ENCODE results near the gene MBD3L2B. TPM values are rescaled to one million over a fixed set of nuclear protein-coding genes. Genes with fewer than 3 reads are reported as not detected.

MBD3L2B gene
- total RNA-seq, 6 experiments from 2014 or later = not detected

DNA sequence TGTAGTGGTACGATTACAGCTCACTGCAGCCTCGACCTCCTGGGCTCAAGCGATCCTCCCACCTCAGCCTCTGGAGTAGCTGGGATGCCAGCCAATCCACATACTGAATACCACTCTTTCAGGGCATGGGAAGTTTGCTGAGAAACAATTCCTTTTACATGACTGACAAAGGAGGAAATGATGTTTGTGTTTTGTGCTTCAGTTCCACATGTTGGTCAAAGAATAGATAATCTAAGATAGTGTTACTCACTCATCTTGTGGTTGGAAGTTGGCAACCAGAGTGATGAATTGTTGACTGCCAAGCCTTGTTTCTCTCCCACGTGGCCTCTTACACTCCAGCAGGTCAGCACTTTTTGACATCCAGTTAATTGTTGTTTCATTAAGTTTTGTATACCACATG lies 7.6 kb downstream of the MBD3L2B start:
- H3K27me3 ChIP-seq = no peaks in the 10 kb centered on the region
- no peak overlapping the region for H3K4me3 ChIP-seq
- DNase-seq (no peak), ATAC-seq (peak in 1 of 4 donors; percentile 30)
- 49% methylated on average over 4 of the region's 4 CpGs for WGBS (ENCODE audit: insufficient coverage, low coverage, low lambda C conversion rate, missing lambda C conversion rate)
- TF ChIP-seq, protein P1, sequence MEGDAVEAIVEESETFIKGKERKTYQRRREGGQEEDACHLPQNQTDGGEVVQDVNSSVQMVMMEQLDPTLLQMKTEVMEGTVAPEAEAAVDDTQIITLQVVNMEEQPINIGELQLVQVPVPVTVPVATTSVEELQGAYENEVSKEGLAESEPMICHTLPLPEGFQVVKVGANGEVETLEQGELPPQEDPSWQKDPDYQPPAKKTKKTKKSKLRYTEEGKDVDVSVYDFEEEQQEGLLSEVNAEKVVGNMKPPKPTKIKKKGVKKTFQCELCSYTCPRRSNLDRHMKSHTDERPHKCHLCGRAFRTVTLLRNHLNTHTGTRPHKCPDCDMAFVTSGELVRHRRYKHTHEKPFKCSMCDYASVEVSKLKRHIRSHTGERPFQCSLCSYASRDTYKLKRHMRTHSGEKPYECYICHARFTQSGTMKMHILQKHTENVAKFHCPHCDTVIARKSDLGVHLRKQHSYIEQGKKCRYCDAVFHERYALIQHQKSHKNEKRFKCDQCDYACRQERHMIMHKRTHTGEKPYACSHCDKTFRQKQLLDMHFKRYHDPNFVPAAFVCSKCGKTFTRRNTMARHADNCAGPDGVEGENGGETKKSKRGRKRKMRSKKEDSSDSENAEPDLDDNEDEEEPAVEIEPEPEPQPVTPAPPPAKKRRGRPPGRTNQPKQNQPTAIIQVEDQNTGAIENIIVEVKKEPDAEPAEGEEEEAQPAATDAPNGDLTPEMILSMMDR (IDR thresholded peaks at IDR 0.05) = no peak
- no peak for TF ChIP-seq POLR2A (IDR thresholded peaks at IDR 0.05)
- intact Hi-C loops (cut with DNase I) = no loop called here
- H3K4me1 ChIP-seq = no peaks in the 10 kb centered on the region
- no peaks in the 10 kb centered on the region for H3K36me3 ChIP-seq
- no peaks in the 10 kb centered on the region for H3K9me3 ChIP-seq
- H3K27ac ChIP-seq = no peak overlapping the region

DNA sequence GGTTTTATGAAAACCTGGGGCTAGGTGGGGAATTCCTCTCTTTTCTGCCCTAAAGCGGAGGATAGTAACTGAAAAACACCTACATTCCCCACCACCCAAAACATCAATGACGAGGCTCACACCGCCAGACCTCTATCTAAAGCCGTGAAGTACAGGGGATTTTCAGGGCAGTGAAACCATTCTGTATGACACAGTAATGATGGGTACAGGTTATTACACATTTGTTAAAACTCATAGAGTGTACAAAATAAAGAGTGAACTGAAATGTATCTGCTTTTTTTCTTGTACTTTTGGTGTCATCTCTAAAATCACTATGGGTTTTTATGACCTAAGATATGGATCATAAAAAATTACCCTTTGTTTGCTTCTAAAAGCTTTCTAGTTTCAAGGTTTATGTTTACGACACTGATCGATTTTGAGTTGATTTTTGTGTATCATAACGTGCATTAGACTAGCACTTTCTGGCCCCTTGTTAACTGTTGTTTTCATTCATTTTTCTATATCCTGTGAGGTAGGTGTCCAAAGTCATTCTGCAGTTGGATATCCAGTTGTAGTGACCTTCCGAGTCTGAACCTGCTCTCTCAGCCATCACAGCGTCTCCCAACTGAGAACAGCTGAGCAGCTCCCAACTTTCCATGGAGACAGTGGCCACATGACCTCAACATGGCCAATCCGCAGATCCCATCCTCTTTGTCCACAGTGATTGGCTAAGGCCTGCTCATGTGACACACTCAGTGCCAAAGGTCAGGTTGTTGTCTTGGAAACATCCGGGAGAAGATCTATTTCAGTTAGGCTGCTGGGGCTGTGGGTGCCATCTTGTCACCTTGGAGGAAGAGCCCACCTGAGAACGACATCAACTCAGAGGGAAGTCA lies 10.3 kb downstream of the MBD3L2B start:
- intact Hi-C loops (cut with DNase I) = no loop called here
- DNase-seq (no peak), ATAC-seq (no peak)
- H3K36me3 ChIP-seq = no peaks in the 10 kb centered on the region
- H3K27me3 ChIP-seq = no peaks in the 10 kb centered on the region
- H3K4me1 ChIP-seq = no peaks in the 10 kb centered on the region
- H3K9me3 ChIP-seq = no peaks in the 10 kb centered on the region
- TF ChIP-seq, protein P1 (IDR thresholded peaks at IDR 0.05) = no peak
- no peak for TF ChIP-seq POLR2A (IDR thresholded peaks at IDR 0.05)
- 79% methylated on average over 10 of the region's 12 CpGs for WGBS (ENCODE audit: insufficient coverage, low coverage, low lambda C conversion rate, missing lambda C conversion rate)
- no peak overlapping the region for H3K4me3 ChIP-seq
- H3K27ac ChIP-seq = no peak overlapping the region

DNA sequence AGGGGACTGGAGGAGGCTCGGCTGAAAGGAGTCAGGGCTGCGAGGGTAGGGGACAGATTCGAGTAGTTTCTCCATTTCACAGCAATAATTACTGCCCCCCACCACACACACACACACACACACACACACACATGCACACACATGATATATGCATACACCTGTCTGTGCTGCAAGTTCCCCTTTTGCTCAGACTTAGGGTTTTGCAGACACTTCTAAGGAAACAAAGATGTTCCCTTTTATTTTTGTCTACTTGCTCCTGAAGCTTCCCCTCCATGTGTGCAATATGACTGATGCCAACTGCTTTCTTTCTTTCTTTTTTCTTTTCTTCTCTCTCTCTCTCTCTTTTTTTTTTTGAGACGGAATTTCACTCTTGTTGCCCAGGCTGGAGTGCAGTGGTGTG lies 13.4 kb downstream of the MBD3L2B start:
- Histone ChIP-seq H3K27ac (no peak overlapping the region), H3K4me1 (no peaks in the 10 kb centered on the region), H3K9me3 (no peaks in the 10 kb centered on the region), H3K27me3 (no peaks in the 10 kb centered on the region), H3K36me3 (no peaks in the 10 kb centered on the region), H3K4me3 (no peak overlapping the region)
- WGBS (ENCODE audit: insufficient coverage, low coverage, low lambda C conversion rate, missing lambda C conversion rate) = 29% methylated on average over 4 of the region's 4 CpGs
- ATAC-seq (no peak), DNase-seq (no peak)
- TF ChIP-seq POLR2A (IDR thresholded peaks at IDR 0.05) = no peak
- TF ChIP-seq, protein P1 (IDR thresholded peaks at IDR 0.05) = no peak
- intact Hi-C loops (cut with DNase I) = no loop called here

DNA sequence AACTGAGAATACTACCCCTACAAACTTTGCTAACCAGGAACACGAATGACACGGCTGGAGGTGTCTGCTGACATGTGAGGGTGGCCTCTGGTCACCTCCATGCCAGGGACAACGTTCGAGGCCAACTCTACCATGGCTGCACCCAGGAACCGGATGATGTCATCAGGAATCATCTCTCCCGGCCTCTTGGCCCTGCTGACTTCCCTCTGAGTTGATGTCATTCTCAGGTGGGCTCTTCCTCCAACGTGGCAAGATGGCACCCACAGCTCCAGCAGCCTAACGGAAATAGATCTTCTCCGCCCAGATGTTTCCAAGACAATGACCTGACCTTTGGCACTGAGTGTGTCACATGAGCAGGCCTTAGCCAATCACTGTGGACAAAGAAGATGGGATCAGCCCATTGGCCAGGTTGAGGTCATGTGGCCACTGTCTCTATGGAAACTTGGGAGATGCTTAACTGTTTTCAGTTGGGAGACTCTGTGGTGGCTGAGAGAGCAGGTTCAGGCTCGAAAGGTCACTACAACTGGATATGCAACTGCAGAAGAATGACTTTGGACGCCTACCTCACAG lies 15.0 kb downstream of the MBD3L2B start:
- no peak for ATAC-seq
- intact Hi-C loops (cut with DNase I) = no loop called here
- WGBS (ENCODE audit: insufficient coverage, low coverage, low lambda C conversion rate, missing lambda C conversion rate) = 56% methylated on average over 6 of the region's 11 CpGs

More for the DNA sequence above, 15.0 kb downstream of the MBD3L2B start:
- no peak overlapping the region for H3K4me3 ChIP-seq
- no peaks in the 10 kb centered on the region for H3K27me3 ChIP-seq
- DNase-seq = no peak
- H3K9me3 ChIP-seq = no peaks in the 10 kb centered on the region
- H3K27ac ChIP-seq = no peak overlapping the region
- no peaks in the 10 kb centered on the region for H3K36me3 ChIP-seq
- TF ChIP-seq, protein P1 (IDR thresholded peaks at IDR 0.05) = no peak
- TF ChIP-seq POLR2A (IDR thresholded peaks at IDR 0.05) = no peak
- H3K4me1 ChIP-seq = no peaks in the 10 kb centered on the region
